B cell (primary cell): ENCODE data around the gene SUN3. TPM values are rescaled to one million over a fixed set of nuclear protein-coding genes. Genes with fewer than 3 reads are reported as not detected.

Experiments used
- ATAC-seq: fragments of 200-7000 bp; cut with Tn5 transposase; one replicate; pipeline ENCODE4 v1.10.0; 2021; ENCODE audit warnings: low read depth, mild to moderate bottlenecking, moderate number of reproducible peaks, moderate library complexity
- CTCF ChIA-PET: fragments of 350-600 bp; sonication (Branson Sonifier 250); formaldehyde crosslinking; loops from one replicate; lab custom pipeline; 2021; ENCODE audit warnings: antibody characterized with exemption, inconsistent platforms; lab: Charles Lee
- POLR2A ChIA-PET: fragments of 350-600 bp; sonication (Branson Sonifier 250); formaldehyde crosslinking; loops from one replicate; lab custom pipeline; 2021; ENCODE audit warnings: antibody characterized with exemption; lab: Charles Lee
- DNase-seq: peaks from one replicate; pipeline ENCODE4 v3.0.0; 2013
- H2AFZ ChIP-seq: 2 replicates; pipeline ENCODE4 v1.6.1; 2012; ENCODE audit warnings: mild to moderate bottlenecking, low read depth, low read length; ENCODE audit not compliant: insufficient read depth, poor library complexity, severe bottlenecking
- H3K27ac ChIP-seq, 2 donors: 1 replicate in 1 of 2; 2 replicates in 1 of 2; pipeline ENCODE4 v1.5.1; 2012 to 2013; ENCODE audit warnings: low read length in 2 of 2, mild to moderate bottlenecking in 2 of 2, moderate library complexity in 1 of 2
- H3K27me3 ChIP-seq, 4 experiments: fragments of 200-600 bp in 1 of 4; sonication (generic) in 1 of 4; replicated peaks in 1 of 4; 1 replicate in 2 of 4; 2 replicates in 2 of 4; pipeline versions ENCODE4 v1.6.1 to v1.7.0; 2013 to 2016; ENCODE audit warnings: low read length in 3 of 4, mild to moderate bottlenecking in 2 of 4, mixed read lengths in 1 of 4, moderate library complexity in 1 of 4; ENCODE audit not compliant: insufficient read depth in 4 of 4, control insufficient read depth in 3 of 4; ENCODE audit errors: control extremely low read depth in 1 of 4
- H3K36me3 ChIP-seq, 2 experiments: replicated peaks in 1 of 2; 1 replicate in 1 of 2; 2 replicates in 1 of 2; pipeline versions ENCODE4 v1.6.1 to v1.7.1; 2013; ENCODE audit warnings: low read length in 1 of 2; ENCODE audit not compliant: insufficient read depth in 2 of 2, control insufficient read depth in 1 of 2; ENCODE audit errors: control extremely low read depth in 1 of 2, extremely low read depth in 1 of 2
- H3K4me1 ChIP-seq, 2 donors: fragments of 200-600 bp in 1 of 2; sonication (generic) in 1 of 2; 1 replicate in 1 of 2; 2 replicates in 1 of 2; pipeline versions ENCODE4 v1.5.1 to v1.6.1; 2013 to 2017; ENCODE audit warnings: low read length in 2 of 2; ENCODE audit not compliant: control insufficient read depth in 2 of 2, insufficient read depth in 2 of 2
- H3K4me2 ChIP-seq: replicated peaks from 2 replicates; pipeline ENCODE3; 2012; ENCODE audit warnings: mild to moderate bottlenecking, low read depth, low read length; ENCODE audit not compliant: poor library complexity, severe bottlenecking
- H3K4me3 ChIP-seq, 5 experiments: fragments of 200-600 bp in 1 of 5; sonication (generic) in 1 of 5; 1 replicate in 3 of 5; 2 replicates in 2 of 5; pipeline versions ENCODE4 v1.5.1 to v1.7.0; 2011 to 2016; ENCODE audit warnings: low read length in 4 of 5, mild to moderate bottlenecking in 4 of 5, low read depth in 2 of 5, control low read depth in 1 of 5, moderate library complexity in 1 of 5; ENCODE audit not compliant: insufficient read depth in 1 of 5; ENCODE audit errors: control extremely low read depth in 1 of 5, extremely low read depth in 1 of 5
- H3K79me2 ChIP-seq: fragments of 200-600 bp; sonication (generic); one replicate; pipeline ENCODE4 v1.6.0; 2016; ENCODE audit warnings: low read length; ENCODE audit not compliant: control insufficient read depth, insufficient read depth
- H3K9ac ChIP-seq: fragments of 200-600 bp; sonication (generic); 2 replicates; pipeline ENCODE4 v1.6.1; 2017; ENCODE audit warnings: mild to moderate bottlenecking, low read length, moderate library complexity
- H3K9me3 ChIP-seq, 3 donors: one replicate each; pipeline versions ENCODE4 v1.6.1 to v1.7.1; 2013; ENCODE audit warnings: low read length in 2 of 3; ENCODE audit not compliant: control insufficient read depth in 2 of 3, insufficient read depth in 1 of 3; ENCODE audit errors: control extremely low read depth in 1 of 3
- H4K20me1 ChIP-seq: 2 replicates; pipeline ENCODE4 v1.6.0; 2012; ENCODE audit warnings: mild to moderate bottlenecking, low read length; ENCODE audit not compliant: insufficient read depth, control insufficient read depth, poor library complexity, severe bottlenecking
- H3K27ac Mint-ChIP-seq: one replicate; pipeline ENCODE4 v1.8.0; 2021; ENCODE audit warnings: mixed read lengths
- H3K27me3 Mint-ChIP-seq: one replicate; pipeline ENCODE4 v1.8.0; 2021; ENCODE audit warnings: mixed read lengths
- H3K4me1 Mint-ChIP-seq: one replicate; pipeline ENCODE4 v1.8.0; 2021; ENCODE audit warnings: mixed read lengths
- H3K4me3 Mint-ChIP-seq: one replicate; pipeline ENCODE4 v1.8.0; 2021; ENCODE audit warnings: mixed read lengths
- H3K9me3 Mint-ChIP-seq: one replicate; pipeline ENCODE4 v1.8.0; 2022; ENCODE audit warnings: mixed read lengths; ENCODE audit not compliant: insufficient read depth
- EZH2 ChIP-seq: IDR thresholded peaks from 2 replicates; pipeline ENCODE4 v1.6.1; 2012; ENCODE audit warnings: borderline replicate concordance, low read depth, mild to moderate bottlenecking, moderate library complexity, low read length; ENCODE audit not compliant: insufficient read depth, poor library complexity, severe bottlenecking
- WGBS: methylation state at CpG from one replicate; pipeline ENCODE4 v1.1.5; 2013; ENCODE audit warnings: missing lambda C conversion rate; ENCODE audit not compliant: insufficient coverage; 5-methylcytosine and 5-hydroxymethylcytosine counted together
- intact Hi-C: fragments of 100-400 bp; cut with micrococcal nuclease; formaldehyde crosslinking; loops from one replicate; pipeline ENCODE4 v1.10.0; 2022
- polyA plus RNA-seq: library from polyadenylated mRNA; depleted of rRNA; stranded (reverse); fragments of >200 nt; gene quantifications from 2 replicates; pipeline ENCODE4 v1.2.3, GENCODE V29; 2012
- total RNA-seq, 2 donors: library from RNA; stranded (reverse); fragments of 120-200 nt in 1 of 2; gene quantifications; 1 replicate in 1 of 2; 2 replicates in 1 of 2; pipeline versions ENCODE4 v1.2.3 to v1.2.4, GENCODE V29; 2013 to 2022
- TF ChIP-seq, protein P1 (sequence below): fragments of 200-600 bp; IDR thresholded peaks from one replicate; pipeline ENCODE4 v1.8.0; 2022; ENCODE audit warnings: antibody characterized with exemption, mild to moderate bottlenecking

Gene SUN3
- total and polyA plus RNA-seq, 2 donors (not counting 1 experiment from before 2014, with no cell fraction given), result not detected

DNA sequence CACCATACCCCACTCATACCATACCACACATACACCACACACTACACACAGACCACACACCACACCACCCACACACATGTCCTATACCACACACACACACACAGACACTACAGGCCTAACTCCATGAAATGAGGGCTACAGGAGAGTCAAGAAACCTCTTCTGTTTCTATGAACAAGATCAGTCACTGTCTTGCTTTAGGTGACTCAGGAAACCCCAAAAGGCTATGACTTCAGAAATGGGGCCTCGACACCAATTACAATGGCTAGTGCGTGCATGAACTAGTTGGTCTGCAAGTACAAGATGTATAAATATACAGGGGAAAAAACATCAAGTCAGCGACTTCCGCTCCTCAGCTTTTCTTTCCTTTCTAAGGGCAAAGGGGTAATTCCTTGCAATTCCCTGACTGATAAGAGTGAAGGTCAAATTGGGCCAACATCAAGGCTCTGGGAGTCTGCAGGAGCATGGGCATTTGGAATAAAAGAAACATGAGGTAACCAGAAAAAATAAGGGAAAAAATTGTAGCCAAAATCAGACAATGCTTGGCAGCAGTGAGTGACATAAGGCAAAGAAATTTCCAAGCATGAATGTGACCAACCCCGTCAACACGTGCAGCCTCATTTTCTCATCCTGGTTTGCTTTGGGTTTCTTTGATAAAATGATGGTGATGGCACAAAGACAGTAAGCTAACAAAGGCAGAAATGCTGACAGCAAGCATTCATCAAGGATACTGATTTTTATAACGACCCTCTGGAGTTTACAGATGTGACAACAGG, 82.1 kb downstream of the SUN3 start:
- Histone ChIP-seq H3K36me3 (no peaks in the 10 kb centered on the region), H4K20me1 (no peaks in the 10 kb centered on the region), H3K27me3 (no peaks in the 10 kb centered on the region), H2AFZ (no peak overlapping the region), H3K27ac (no peak overlapping the region), H3K9ac (no peak overlapping the region), H3K9me3 (no peaks in the 10 kb centered on the region), H3K4me2 (no peak overlapping the region), H3K4me3 (no peak overlapping the region), H3K79me2 (no peaks in the 10 kb centered on the region), H3K4me1 (no peaks in the 10 kb centered on the region)
- Mint-ChIP-seq H3K9me3 (no peaks in the 10 kb centered on the region), H3K4me3 (no peak overlapping the region), H3K27ac (no peak overlapping the region), H3K27me3 (no peaks in the 10 kb centered on the region), H3K4me1 (no peaks in the 10 kb centered on the region)
- no peak for DNase-seq
- 97% methylated on average over 4 of the region's 7 CpGs for WGBS
- POLR2A ChIA-PET, result no interaction called here
- CTCF ChIA-PET, result interaction anchor here (1.3 kb wide), 1 partner anchor 164 kb away, joined by 3 read pairs; no protein-coding TSS in a partner anchor
- intact Hi-C loops, result loop anchor here (10.0 kb wide), 1 partner anchor 1218 kb away; no protein-coding TSS in a partner anchor
- no peak for ATAC-seq
- TF ChIP-seq EZH2, result no peak
- TF ChIP-seq, protein P1, sequence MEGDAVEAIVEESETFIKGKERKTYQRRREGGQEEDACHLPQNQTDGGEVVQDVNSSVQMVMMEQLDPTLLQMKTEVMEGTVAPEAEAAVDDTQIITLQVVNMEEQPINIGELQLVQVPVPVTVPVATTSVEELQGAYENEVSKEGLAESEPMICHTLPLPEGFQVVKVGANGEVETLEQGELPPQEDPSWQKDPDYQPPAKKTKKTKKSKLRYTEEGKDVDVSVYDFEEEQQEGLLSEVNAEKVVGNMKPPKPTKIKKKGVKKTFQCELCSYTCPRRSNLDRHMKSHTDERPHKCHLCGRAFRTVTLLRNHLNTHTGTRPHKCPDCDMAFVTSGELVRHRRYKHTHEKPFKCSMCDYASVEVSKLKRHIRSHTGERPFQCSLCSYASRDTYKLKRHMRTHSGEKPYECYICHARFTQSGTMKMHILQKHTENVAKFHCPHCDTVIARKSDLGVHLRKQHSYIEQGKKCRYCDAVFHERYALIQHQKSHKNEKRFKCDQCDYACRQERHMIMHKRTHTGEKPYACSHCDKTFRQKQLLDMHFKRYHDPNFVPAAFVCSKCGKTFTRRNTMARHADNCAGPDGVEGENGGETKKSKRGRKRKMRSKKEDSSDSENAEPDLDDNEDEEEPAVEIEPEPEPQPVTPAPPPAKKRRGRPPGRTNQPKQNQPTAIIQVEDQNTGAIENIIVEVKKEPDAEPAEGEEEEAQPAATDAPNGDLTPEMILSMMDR, result no peak
